H9 (cell line): Measurements from ENCODE around the gene CEBPZ. TPM values are rescaled to one million over a fixed set of nuclear protein-coding genes. Genes with fewer than 3 reads are reported as not detected.
A peak's percentile ranks its signal among the peaks of the same experiment; 100 is the strongest.

Source experiments
- DNase-seq: peaks from one replicate; pipeline ENCODE4 v3.0.0-alpha.2; 2017
- H2AFZ ChIP-seq: one replicate; pipeline ENCODE4 v1.6.1; 2013; ENCODE audit warnings: mild to moderate bottlenecking, low read length, control low read depth, moderate library complexity
- H2AK5ac ChIP-seq: 2 replicates; pipeline ENCODE4 v1.6.1; 2013; ENCODE audit warnings: low read length, control low read depth, mixed read lengths; ENCODE audit not compliant: insufficient read length
- H2BK120ac ChIP-seq: one replicate; pipeline ENCODE4 v1.6.1; 2013; ENCODE audit warnings: low read depth, mild to moderate bottlenecking, low read length, control low read depth, inconsistent platforms; ENCODE audit not compliant: poor library complexity, severe bottlenecking
- H2BK12ac ChIP-seq: 2 replicates; pipeline ENCODE4 v1.6.1; 2013; ENCODE audit warnings: low read length, control low read depth, mixed read lengths, low read depth; ENCODE audit not compliant: insufficient read length
- H2BK15ac ChIP-seq: 2 replicates; pipeline ENCODE4 v1.6.1; 2013; ENCODE audit warnings: low read depth, low read length, control low read depth
- H2BK20ac ChIP-seq: one replicate; pipeline ENCODE4 v1.6.1; 2013; ENCODE audit warnings: low read depth, mild to moderate bottlenecking, low read length, control low read depth, inconsistent platforms; ENCODE audit not compliant: poor library complexity, severe bottlenecking
- H2BK5ac ChIP-seq: 2 replicates; pipeline ENCODE4 v1.6.1; 2013; ENCODE audit warnings: low read length, control low read depth, mixed read lengths; ENCODE audit not compliant: insufficient read length
- H3K14ac ChIP-seq: 2 replicates; pipeline ENCODE4 v1.6.1; 2013; ENCODE audit warnings: low read length, control low read depth; ENCODE audit not compliant: insufficient read depth
- H3K18ac ChIP-seq: 2 replicates; pipeline ENCODE4 v1.6.1; 2013; ENCODE audit warnings: low read depth, mild to moderate bottlenecking, mixed read lengths, low read length, control low read depth; ENCODE audit not compliant: insufficient read length
- H3K23ac ChIP-seq: 2 replicates; pipeline ENCODE4 v1.6.1; 2013; ENCODE audit warnings: low read length, control low read depth, mixed read lengths, low read depth; ENCODE audit not compliant: insufficient read length
- H3K23me2 ChIP-seq: 2 replicates; pipeline ENCODE4 v1.6.1; 2013; ENCODE audit warnings: low read depth, mild to moderate bottlenecking, mixed read lengths, low read length, control low read depth; ENCODE audit not compliant: insufficient read length, poor library complexity, severe bottlenecking
- H3K27ac ChIP-seq: 2 replicates; pipeline ENCODE4 v1.5.1; 2013; ENCODE audit warnings: low read length, control low read depth, mixed read lengths, low read depth; ENCODE audit not compliant: insufficient read length
- H3K27me3 ChIP-seq: 2 replicates; pipeline ENCODE4 v1.6.1; 2013; ENCODE audit warnings: low read length, control low read depth, inconsistent platforms; ENCODE audit not compliant: insufficient read depth
- H3K4ac ChIP-seq: 2 replicates; pipeline ENCODE4 v1.6.1; 2013; ENCODE audit warnings: low read depth, mild to moderate bottlenecking, control low read depth, inconsistent platforms, low read length, moderate library complexity
- H3K4me1 ChIP-seq: 2 replicates; pipeline ENCODE4 v1.6.1; 2013; ENCODE audit warnings: low read length, control low read depth, inconsistent platforms; ENCODE audit not compliant: insufficient read depth
- H3K4me2 ChIP-seq: 2 replicates; pipeline ENCODE4 v1.6.1; 2013; ENCODE audit warnings: low read length, control low read depth, mixed read lengths; ENCODE audit not compliant: insufficient read length, insufficient read depth
- H3K56ac ChIP-seq: 2 replicates; pipeline ENCODE4 v1.6.1; 2013; ENCODE audit warnings: low read depth, mild to moderate bottlenecking, mixed read lengths, low read length, control low read depth; ENCODE audit not compliant: insufficient read length
- H3K79me1 ChIP-seq: 2 replicates; pipeline ENCODE4 v1.6.1; 2013; ENCODE audit warnings: low read depth, mild to moderate bottlenecking, moderate library complexity, low read length, control low read depth, inconsistent platforms; ENCODE audit not compliant: insufficient read depth, poor library complexity, severe bottlenecking
- H3K79me2 ChIP-seq: 2 replicates; pipeline ENCODE4 v1.6.1; 2013; ENCODE audit warnings: low read length, control low read depth, inconsistent platforms; ENCODE audit not compliant: insufficient read depth
- H3K9ac ChIP-seq: 2 replicates; pipeline ENCODE4 v1.6.1; 2013; ENCODE audit warnings: low read length, control low read depth, mixed read lengths; ENCODE audit not compliant: insufficient read length; ENCODE audit errors: extremely low read depth
- H3K9me3 ChIP-seq: one replicate; pipeline ENCODE4 v1.6.1; 2013; ENCODE audit warnings: low read depth, low read length, inconsistent platforms; ENCODE audit not compliant: control insufficient read depth
- H3T11ph ChIP-seq: one replicate; pipeline ENCODE4 v1.6.1; 2013; ENCODE audit warnings: mild to moderate bottlenecking, low read length, control low read depth, inconsistent platforms
- H4K20me1 ChIP-seq: one replicate; pipeline ENCODE4 v1.6.1; 2013; ENCODE audit not compliant: control insufficient read depth, insufficient read length, insufficient read depth
- H4K5ac ChIP-seq: 2 replicates; pipeline ENCODE4 v1.6.1; 2013; ENCODE audit warnings: low read depth, mild to moderate bottlenecking, mixed read lengths, low read length, control low read depth; ENCODE audit not compliant: insufficient read length
- H4K8ac ChIP-seq: replicated peaks from 2 replicates; pipeline ENCODE4 v1.6.1; 2013; ENCODE audit warnings: low read length, control low read depth, mixed read lengths, low read depth; ENCODE audit not compliant: insufficient read length
- H4K91ac ChIP-seq: 2 replicates; pipeline ENCODE4 v1.6.1; 2013; ENCODE audit warnings: low read depth, mild to moderate bottlenecking, moderate library complexity, mixed read lengths, low read length, control low read depth; ENCODE audit not compliant: insufficient read length
- H3K27ac Mint-ChIP-seq, 3 experiments: 2 replicates in 2 of 3; 3 replicates in 1 of 3; pipeline ENCODE4 v1.8.0; 2020 to 2021; ENCODE audit warnings: mixed read lengths in 3 of 3, mild to moderate bottlenecking in 1 of 3, moderate library complexity in 1 of 3
- H3K27me3 Mint-ChIP-seq: 2 replicates; pipeline ENCODE4 v1.8.0; 2021; ENCODE audit warnings: low read depth, mild to moderate bottlenecking, moderate library complexity, mixed read lengths
- H3K36me3 Mint-ChIP-seq, 3 experiments: 2 replicates in 2 of 3; 3 replicates in 1 of 3; pipeline ENCODE4 v1.8.0; 2020 to 2021; ENCODE audit warnings: low read depth in 3 of 3, mixed read lengths in 3 of 3; ENCODE audit not compliant: insufficient read depth in 1 of 3
- H3K4me1 Mint-ChIP-seq, 2 experiments: 2 replicates each; pipeline ENCODE4 v1.8.0; 2020; ENCODE audit warnings: mixed read lengths in 2 of 2
- H3K4me3 Mint-ChIP-seq, 2 experiments: 2 replicates in 1 of 2; 3 replicates in 1 of 2; pipeline ENCODE4 v1.8.0; 2020 to 2021; ENCODE audit warnings: mild to moderate bottlenecking in 2 of 2, mixed read lengths in 2 of 2, moderate library complexity in 1 of 2
- H3K9me3 Mint-ChIP-seq, 2 experiments: 2 replicates in 1 of 2; 3 replicates in 1 of 2; pipeline ENCODE4 v1.8.0; 2020; ENCODE audit warnings: mild to moderate bottlenecking in 2 of 2, mixed read lengths in 2 of 2, moderate library complexity in 1 of 2
- CTCF ChIP-seq: fragments of 200-600 bp; sonication (generic); conservative IDR thresholded peaks from 3 replicates; pipeline ENCODE4 v1.8.0; 2021; ENCODE audit warnings: antibody characterized with exemption, mild to moderate bottlenecking
- total RNA-seq: library from RNA; stranded (reverse); gene quantifications from 2 replicates; pipeline ENCODE4 v1.2.1, GENCODE V29; 2021

CEBPZ gene
- total RNA-seq, 1 experiment from 2014 or later, result 281 TPM

DNA sequence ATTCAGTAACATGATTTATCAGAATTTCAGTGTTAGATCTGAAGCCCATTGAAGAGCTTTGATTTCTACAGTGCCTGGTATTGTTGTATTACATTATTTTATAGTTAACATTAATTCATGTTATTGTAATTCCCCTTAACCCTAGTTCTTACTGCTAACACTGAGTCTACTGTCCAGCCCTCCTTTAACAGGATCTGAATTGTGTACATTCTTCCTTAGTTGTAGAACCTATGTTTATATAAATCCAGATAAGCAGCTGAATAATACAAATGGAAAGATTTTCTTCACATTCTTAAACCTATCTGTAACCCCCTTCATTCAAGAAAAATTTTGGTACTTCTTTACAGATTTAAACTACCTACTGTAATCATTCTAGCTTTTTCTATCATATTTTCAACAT, 14.8 kb upstream of the CEBPZ start:
- Histone ChIP-seq H2BK20ac (no peak overlapping the region), H2AFZ (no peak overlapping the region), H2AK5ac (no peak overlapping the region), H4K20me1 (no peaks in the 10 kb centered on the region), H4K8ac (no peak overlapping the region), H3K23ac (no peak overlapping the region), H3K14ac (no peak overlapping the region), H3K9me3 (no peaks in the 10 kb centered on the region), H4K91ac (no peak overlapping the region), H2BK120ac (no peak overlapping the region), H2BK15ac (no peak overlapping the region), H4K5ac (no peak overlapping the region), H3K27me3 (no peaks in the 10 kb centered on the region), H3K23me2 (no peaks in the 10 kb centered on the region), H3K4me2 (no peak overlapping the region), H3K9ac (no peak overlapping the region), H3K18ac (no peak overlapping the region), H3K79me1 (peaks cover 2% of the 10 kb centered on the region), H3K79me2 (no peaks in the 10 kb centered on the region), H3T11ph (no peak overlapping the region), H3K4me1 (no peaks in the 10 kb centered on the region), H3K4ac (no peak overlapping the region), H2BK5ac (no peak overlapping the region), H3K56ac (no peak overlapping the region), H3K27ac (no peak overlapping the region), H2BK12ac (no peak overlapping the region)
- H3K27ac Mint-ChIP-seq, result peak overlapping the region in 1 of 3 experiments; percentile 82; a peak in 2 of 7 replicates
- no peak for DNase-seq
- H3K27me3 Mint-ChIP-seq, result no peaks in the 10 kb centered on the region
- TF ChIP-seq CTCF, result no peak
- peaks cover 48 to 94% (median 93%) of the 10 kb centered on the region in 3 experiments; a peak in 6 of 7 replicates for H3K36me3 Mint-ChIP-seq
- no peak overlapping the region for H3K4me3 Mint-ChIP-seq
- H3K4me1 Mint-ChIP-seq, result peaks cover 6 to 24% of the 10 kb centered on the region in 2 experiments; a peak in 2 of 4 replicates
- no peaks in the 10 kb centered on the region for H3K9me3 Mint-ChIP-seq
